DMS53 treated with DMSO at 0.1 percent for 48 hours (cell line): ENCODE results near the gene SLC26A3.
"Not testable (repeated sequence)": the region's sequence is repeated elsewhere in the genome, so short reads cannot be mapped to it uniquely, and the experiment has no call there.

ENCODE experiments used
- DNase-seq: peaks from one replicate; lab custom pipeline; 2025; ENCODE audit not compliant: unreplicated experiment; lab: John Stamatoyannopoulos, UW

SLC26A3 gene

DNA sequence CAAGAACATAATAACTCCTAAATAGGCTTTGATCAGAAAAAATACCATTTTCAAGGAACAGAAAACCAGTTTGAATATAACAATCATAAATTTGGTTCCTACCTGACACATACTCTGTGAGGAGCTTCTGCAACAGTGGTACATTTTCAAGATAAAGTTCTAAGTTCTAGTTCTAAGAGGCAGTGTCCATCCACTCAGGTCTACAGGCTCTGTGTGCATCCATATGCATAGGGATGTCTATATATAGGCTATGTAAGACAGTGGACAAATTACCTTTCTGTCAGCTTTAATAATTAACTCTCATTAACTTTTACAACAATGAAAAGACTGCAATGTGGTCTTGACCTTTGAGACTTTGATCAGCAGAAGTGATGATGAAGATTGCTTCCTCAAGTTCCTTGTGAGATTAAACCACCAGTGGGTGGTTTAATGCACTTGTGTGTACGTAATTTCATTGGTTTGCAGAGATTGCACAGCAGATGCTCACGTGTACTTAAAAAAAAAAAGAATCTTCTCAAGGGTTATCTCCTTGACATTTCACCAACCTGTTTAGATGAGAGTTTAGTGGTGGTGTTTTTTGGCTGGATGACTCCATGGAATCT, at the start of gene SLC26A3:
Gene SLC26A3 (minus strand): TSS at position 215 of the 602 bp plus-strand sequence. CDS start 8,714 bp downstream, outside the sequence.
- DNase-seq: no peak

DNA sequence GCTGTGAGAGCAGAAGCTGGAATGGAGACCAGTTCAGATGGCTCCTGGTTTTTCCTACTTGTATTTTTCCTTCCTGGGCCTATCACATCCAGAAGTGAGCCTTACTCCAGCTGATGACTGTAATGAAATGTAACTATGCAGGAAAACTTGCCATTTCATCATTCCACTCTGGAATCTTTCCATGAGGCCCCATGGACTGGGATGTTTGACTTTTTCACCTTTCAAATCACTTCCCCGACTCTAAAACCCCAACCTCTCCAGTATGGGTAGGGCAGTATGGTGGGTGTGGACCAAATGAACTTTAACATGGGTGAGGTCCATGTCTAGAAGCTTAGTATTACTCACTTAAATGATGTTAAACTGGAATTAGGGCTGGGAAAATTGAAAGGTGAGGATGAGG, 47.6 kb upstream of the SLC26A3 start:
- no peak for DNase-seq

DNA sequence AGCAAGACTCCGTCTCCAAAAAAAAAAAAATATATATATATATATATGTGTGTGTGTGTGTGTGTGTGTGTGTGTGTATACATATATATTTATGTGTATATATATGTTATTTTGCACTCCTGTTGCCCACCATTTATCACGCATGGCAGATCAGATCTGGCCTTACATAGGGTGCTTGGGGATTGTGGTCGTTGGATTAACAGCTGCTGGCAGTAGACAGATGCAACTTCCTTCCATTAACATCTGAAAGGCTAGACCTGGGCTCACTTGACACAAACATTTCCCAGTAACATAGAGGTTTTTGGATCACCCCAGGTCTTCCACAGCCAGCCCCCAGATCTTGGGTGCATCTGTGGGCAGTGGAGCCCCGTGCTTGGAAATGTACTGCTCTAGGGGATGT, 47.2 kb upstream of the SLC26A3 start:
- no peak for DNase-seq

DNA sequence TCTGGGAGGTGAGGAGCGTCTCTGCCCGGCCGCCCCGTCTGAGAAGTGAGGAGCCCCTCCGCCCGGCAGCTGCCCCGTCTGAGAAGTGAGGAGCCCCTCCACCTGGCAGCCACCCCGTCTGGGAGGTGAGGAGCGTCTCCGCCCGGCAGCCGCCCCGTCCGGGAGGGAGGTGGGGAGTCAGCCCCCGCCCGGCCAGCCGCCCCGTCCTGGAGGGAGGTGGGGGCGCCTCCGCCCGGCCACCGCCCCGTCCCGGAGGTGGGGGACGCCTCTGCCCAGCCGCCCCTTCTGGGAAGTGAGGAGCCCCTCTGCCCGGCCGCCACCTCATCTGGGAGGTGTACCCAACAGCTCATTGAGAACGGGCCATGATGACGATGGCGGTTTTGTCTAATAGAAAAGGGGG, 45.2 kb upstream of the SLC26A3 start:
- not testable (repeated sequence) for DNase-seq

DNA sequence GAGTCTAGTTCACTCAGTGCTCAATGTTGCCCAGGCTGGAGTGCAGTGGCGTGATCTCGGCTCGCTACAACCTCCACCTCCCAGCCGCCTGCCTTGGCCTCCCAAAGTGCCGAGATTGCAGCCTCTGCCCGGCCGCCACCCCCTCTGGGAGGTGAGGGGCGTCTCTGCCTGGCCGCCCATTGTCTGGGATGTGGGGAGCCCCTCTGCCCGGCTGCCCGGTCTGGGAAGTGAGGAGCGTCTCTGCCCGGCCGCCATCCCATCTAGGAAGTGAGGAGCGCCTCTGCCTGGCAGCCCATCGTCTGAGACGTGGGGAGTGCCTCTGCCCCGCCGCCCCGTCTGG, 44.8 kb upstream of the SLC26A3 start:
- not testable (repeated sequence) for DNase-seq

DNA sequence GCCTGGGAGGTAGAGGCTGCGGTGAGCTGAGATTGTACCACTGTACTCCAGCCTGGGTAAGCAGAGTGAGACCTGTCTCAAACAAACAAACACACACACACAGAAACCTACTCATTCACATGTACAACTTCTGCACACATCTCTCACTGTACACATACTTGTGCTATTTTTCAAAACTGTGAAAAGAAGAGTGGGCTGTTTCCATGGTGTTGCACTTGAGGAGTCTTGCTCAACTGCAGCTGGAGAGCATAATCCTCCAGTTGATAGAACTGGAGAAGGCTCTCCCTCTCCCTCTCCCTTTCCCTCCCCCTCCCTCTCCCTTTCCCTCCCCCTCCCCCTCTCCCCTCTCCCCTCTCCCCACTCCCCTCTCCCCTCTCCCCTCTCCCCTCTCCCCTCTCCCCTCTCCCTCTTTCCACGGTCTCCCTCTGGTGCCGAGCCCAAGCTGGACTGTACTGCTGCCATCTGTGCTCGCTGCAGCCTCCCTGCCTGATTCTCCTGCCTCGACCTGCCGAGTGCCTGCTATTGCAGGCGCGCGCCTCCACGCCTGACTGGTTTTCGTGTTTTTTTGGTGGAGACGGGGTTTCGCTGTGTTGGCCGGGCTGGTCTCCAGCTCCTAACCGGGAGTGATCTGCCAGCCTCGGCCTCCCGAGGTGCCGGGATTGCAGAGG, 44.3 kb upstream of the SLC26A3 start:
- peak; percentile 11 for DNase-seq

DNA sequence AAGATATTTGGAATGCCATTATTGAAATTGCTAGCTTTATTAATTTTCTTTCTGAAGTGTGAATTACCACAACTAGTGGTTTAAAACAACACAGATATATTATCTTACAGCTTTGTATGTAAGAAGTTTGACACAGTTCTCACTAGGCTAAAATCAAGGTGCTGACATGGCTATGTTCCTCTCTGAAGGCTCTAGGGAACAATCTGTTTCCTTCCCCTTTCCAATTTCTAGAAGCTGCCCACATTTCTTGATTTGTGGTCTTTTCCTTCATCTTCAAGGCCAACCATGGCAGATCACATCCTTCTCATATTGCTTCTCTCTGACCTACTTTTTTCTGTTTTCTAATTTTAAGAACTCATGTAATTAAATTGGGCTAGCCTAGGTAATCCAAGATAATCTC, 43.3 kb upstream of the SLC26A3 start:
- no peak for DNase-seq

DNA sequence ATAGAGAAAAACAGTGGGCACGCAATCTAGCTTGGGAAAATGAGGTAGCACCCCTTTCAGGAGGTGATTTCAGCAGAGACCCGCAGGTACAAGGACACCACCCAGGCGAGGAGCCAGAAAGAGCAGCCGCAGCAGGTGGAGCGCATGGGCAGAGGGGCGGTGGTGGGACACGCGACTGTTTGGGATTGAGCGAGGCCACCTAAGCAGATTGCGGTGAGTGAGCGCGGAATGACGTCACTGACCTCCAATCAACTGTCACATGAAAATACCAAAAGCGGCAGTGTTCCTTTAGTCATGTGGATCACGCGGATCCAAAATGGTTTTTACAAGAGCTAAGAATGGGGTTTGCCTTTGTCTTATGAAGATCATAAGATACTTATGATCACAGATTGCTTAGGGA, 40.2 kb upstream of the SLC26A3 start:
- DNase-seq: no peak

DNA sequence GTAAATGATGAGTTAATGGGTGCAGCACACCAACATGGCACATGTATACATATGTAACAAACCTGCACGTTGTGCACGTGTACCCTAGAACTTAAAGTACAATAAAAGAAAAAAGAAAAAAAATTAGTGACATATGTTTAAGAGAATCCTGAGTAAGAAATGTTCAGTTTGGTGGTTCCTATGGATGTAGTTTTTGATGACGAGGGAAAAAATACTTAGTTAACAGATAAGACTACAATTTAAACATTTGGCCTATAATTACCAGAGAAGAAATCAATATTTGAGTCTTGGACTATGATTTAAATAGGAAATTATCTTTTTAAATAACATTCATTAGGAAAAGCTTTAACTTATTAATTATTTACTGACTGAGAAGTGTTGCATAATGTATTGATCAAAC, 39.2 kb upstream of the SLC26A3 start:
- DNase-seq: no peak

DNA sequence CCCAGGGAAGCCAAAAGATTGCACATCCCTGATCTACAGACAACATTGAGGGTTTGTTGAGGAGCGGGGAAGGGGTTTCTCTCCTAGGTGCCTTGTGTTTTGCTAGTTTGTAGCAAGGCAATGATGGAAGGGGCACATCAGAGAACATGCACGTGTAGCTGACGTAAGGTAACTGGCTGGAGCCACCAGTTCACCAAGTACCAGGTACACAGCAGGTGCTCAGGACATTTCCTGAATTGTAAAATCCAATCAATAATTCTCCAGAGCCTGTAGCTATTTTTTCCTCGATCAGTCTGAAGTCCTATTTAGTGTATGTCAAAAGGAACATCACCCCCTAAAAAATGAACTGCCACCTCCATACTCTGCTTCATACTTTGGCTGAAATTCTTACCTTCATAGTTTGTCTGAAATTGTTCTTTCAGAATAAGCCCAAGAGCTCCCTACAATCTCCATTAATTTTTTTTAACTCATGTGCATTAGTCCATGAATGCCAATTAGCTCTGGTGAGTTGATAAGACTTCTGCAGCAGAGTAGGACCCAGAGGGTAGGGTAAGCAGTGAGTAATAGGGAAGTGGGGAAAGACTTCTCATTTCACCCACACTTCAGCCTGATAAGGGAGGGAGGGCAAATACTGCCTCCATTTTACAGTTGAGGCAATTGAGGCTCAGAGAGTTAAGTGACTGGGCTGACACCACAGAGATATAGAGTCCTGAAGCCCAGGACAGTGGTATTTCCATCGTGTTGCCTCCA, 36.0 kb upstream of the SLC26A3 start:
- no peak for DNase-seq

DNA sequence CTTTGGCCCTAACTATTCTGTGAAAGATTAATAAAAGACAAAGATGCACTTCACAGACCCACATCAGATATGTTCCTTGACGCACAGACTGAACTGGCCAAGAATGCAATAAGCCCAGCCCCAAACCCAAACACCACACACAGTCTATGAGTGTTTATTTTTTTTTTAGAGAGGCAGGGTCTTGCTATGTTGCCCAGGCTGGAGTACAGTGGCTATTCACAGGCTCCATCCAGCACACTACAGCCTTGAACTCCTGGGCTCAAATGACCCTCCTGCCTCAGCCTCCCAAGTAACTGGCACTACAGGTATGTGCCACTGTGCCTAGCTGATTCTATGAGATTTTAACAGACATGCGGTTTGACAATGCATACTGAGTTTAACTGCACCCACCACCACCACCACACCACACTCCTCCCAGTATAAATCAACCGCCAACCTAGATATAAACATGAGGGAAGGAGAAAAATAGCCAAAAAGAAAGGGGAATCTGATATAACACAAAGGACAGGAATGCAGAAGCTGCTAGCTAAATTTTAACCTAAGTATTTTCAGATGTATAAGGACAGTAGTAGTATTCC, 35.1 kb upstream of the SLC26A3 start:
- DNase-seq: no peak

DNA sequence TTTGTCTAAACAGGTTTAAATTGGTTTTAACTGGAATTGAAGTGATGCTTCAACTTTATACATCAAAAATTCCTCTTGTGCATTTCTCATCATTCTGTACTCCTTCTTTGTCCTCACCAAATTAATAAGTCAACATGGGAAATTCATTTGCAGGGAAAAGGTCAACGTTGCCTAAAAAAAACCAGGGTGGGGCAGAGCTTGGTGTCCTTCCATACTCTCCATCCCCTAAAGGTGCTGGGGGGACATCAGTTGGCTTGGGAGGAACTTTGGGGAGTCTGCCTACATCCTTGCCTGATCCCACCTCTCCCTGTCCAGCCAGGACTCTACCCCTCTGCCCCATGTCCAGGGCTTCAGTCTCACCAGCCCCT, 34.1 kb upstream of the SLC26A3 start:
- DNase-seq: no peak

DNA sequence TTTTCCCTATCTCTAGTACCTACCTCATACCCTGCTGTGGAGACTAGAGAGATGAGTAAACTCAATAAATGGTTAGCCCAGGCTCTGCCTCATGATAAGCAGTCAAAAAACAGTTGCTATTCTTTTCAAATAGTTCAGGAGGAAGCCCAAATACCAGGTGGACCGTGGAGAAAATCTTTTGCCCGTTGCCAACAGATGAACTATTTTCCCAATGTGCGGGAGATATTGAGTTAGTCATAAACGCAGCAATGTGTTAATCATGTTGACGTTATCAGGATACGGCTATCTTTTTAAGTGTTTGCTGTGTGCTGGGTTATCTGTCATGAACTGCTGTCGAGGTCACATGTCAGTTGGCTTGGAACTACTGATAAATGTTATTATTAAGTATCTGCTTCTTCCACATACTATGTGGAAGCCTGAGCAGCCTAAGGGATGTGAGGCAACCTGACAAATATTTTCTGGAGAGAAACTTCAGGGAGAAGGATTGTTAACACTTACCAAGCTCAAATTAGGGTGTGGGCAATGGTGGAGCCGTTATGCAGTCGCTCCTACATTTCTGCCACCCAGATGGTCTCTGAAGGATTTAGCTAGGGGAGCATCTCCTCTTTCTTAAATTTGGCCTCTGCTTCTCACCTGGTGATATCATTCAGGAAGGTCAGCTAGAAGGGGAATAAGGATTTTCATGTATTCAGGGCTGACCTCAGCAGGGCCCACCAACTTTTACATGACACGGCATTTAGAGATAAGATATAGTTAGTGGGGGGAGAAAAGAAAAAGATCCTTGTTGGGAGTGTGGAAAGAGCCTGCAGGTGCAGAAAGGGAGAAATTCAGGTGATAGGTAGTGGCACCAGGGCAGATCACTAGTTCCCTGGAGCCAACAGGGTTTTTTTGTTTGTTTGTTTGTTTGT, 33.5 kb upstream of the SLC26A3 start:
- peak; percentile 9 for DNase-seq

DNA sequence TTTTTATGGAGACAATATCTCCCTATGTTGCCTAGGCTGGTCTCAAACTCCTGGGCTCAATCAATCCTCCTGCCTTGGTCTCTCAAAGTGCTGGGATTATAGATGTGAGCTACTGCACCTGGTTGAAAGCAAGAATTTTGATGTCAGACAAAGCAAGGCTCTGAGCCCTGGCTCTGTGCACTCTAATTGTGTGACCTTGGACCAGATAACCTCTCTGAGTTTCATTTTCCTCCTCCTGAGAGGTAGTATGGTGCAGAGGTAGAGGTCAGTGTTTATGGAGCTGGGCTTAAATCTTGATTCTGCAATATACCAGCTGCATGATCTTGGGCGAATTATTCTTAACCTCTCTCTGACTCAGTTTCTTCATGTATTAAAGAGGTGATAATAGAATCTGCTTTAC, 31.4 kb upstream of the SLC26A3 start:
- DNase-seq: no peak

DNA sequence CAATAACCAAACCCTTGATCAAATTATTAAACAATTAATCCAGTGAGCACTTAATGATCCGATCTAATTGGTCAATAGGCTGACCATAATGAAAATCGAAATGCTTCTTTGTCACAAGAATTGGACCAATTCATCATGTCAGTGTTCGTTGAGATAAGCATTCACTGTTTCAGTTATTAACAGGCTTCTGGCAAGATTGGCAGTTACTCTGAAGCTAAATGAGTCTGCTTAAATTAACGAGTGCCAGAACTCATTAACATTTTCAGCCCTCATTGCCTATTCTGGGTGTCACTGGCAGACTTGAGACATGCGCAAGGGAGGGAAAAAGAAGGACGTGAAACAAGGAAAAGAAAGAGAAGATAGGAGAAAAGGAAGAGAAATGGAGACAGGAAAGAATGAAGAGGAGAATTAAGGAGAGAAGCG, 30.7 kb upstream of the SLC26A3 start:
- no peak for DNase-seq

DNA sequence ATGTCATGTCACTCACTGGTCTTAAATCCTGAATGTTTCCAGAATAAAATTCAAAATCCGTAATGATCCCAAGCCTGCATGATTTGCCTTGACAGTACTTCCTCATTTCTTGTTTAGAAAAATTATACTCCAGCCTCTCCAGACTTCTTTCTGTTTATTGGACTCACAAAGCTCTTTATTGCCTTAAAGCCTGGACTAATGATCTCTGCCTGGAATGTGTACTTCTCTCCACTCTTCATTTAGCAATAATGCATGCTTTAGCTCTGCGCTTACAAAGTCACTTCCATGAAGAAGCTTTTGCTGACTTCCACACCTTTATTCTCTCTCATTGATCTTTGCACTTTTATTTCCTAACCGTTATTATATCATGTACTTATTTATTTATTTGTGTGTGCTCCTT, 27.4 kb upstream of the SLC26A3 start:
- no peak for DNase-seq

DNA sequence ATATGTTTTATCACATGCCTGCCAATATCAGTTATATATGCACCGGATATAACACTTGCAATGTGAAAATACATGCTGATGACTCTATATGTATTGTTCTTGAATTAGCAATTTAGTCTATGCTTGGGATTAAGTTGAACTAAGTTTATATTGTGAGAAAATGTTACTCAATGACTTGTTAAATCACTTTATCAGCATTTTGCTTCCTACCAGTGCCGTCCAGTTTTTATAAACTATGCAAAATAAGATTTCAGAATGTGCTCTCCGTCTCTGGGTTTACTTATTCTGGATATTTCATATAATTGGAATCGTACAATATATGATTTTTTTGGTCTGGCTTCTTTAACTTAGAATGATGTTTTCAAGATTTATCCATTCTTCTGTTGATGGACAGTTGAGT, 25.5 kb upstream of the SLC26A3 start:
- DNase-seq: no peak

DNA sequence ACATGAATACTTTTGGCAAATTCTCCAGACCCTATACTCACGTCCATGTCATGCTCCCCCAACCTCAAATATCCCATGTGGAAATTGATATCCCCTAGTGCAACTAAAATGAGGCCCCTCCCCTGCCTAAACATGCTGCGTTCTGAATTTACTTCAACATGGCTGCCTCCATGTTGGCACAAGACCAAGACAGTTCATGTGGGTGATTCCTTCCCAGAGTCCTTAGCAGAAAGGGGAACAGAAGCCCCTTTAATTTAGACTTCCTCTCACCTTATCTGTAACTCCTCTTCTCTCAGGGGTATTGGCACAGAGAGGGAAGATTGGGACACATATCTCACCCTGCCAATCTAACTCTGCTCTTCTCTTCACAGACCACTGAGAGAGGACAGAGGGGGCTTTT, 24.5 kb upstream of the SLC26A3 start:
- no peak for DNase-seq

DNA sequence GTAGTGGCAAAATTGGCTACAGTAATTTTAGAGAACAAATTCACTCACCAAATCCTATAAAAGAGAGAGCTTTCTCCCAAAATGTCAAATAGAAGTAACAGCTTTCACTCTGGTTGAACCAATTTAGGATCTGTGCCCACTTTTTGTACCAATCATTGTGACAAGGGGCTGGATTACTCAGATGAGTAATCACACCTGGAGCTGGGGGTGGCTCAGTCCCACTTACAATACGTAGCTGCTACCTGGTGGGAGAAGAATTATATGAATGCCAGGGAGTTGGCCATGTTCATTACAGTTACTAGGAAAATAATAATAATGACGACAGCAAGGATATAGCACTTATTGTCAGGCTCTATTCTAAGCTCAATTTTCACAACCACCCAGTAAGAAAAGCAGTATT, 23.4 kb upstream of the SLC26A3 start:
- no peak for DNase-seq

DNA sequence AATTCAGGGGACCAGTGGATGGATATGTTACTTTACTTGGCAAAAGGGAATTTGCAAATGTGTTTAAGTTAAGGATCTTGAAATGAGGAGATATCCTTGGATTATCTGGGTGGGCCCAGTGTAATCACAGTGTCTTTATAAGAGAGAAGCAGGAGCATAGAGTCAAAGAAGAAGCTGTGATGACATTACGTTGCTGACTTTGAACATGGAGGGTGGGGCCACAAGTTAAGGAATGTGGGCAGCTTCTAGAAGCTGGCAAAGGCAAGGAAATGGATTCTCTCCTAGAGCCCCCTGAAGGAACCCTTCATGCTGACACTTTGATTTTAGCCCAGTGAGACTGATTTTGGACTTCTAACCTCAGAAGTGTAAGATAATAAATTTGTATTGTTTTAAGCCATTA, 21.8 kb upstream of the SLC26A3 start:
- DNase-seq: no peak

DNA sequence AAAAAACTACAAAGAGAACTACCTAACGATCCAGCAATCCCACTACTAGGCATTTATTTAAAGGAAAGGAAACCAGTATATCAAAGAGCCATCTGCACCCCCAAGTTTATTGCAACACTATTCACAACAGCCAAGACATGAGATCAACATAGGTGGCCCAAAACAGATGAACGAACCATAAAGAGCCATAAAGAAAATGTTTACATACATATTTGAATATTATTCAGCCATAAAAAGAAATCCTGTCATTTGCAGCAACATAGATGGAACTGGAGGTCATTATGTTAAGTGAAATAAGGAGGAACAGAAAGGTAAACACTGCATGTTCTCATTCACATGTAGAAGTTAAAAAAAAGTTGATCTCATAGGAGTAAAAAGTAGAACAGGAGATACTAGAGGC, 15.6 kb upstream of the SLC26A3 start:
- no peak for DNase-seq
